Memory B cell (primary cell): Measurements from ENCODE around the gene EXTL2.
A peak's percentile ranks its signal among the peaks of the same experiment; 100 is the strongest.

Source experiments
- ATAC-seq: fragments of 150-1000 bp; cut with Tn5 transposase; 2 replicates; pipeline ENCODE4 v1.10.0; 2021; ENCODE audit warnings: low read depth, mild to moderate bottlenecking, moderate library complexity
- DNase-seq, 2 donors: peaks; one replicate each; pipeline ENCODE4 v3.0.0; 2022; ENCODE audit warnings: low spot score in 2 of 2
- H3K27ac Mint-ChIP-seq: one replicate; pipeline ENCODE4 v1.8.0; 2022; ENCODE audit warnings: mild to moderate bottlenecking, moderate library complexity, mixed read lengths
- H3K27me3 Mint-ChIP-seq: one replicate; pipeline ENCODE4 v1.8.0; 2022; ENCODE audit warnings: mixed read lengths
- H3K36me3 Mint-ChIP-seq: one replicate; pipeline ENCODE4 v1.8.0; 2022; ENCODE audit warnings: mild to moderate bottlenecking, mixed read lengths
- H3K4me1 Mint-ChIP-seq: one replicate; pipeline ENCODE4 v1.8.0; 2022; ENCODE audit warnings: mixed read lengths
- H3K4me3 Mint-ChIP-seq: one replicate; pipeline ENCODE4 v1.8.0; 2022; ENCODE audit warnings: mild to moderate bottlenecking, moderate library complexity, mixed read lengths
- H3K9me3 Mint-ChIP-seq: one replicate; pipeline ENCODE4 v1.8.0; 2022; ENCODE audit warnings: mixed read lengths

EXTL2 gene

DNA sequence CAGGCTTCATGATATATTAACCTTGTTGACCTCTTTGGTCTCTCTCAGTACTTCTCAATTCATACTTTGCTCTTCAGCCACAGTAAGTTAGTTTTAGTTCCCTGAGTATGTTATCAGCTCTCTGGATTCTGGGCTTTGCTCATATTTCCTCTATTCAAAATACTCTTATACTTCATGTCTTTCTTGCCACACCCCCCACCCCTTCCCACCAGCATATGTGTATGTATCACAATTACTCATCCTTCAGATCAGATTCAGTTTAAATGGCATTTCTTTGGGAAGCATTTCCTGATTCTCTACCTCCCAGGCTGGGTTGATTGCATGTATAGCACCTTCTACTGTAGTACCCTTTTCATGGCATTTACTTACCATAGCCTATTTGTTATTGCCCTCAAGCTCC lies 29.6 kb upstream of the EXTL2 start:
- ATAC-seq: no peak
- Mint-ChIP-seq H3K27me3 (no peaks in the 10 kb centered on the region), H3K4me1 (peaks cover 13% of the 10 kb centered on the region), H3K27ac (no peak overlapping the region), H3K36me3 (peaks cover 13% of the 10 kb centered on the region), H3K9me3 (no peaks in the 10 kb centered on the region), H3K4me3 (no peak overlapping the region)
- no peak for DNase-seq

DNA sequence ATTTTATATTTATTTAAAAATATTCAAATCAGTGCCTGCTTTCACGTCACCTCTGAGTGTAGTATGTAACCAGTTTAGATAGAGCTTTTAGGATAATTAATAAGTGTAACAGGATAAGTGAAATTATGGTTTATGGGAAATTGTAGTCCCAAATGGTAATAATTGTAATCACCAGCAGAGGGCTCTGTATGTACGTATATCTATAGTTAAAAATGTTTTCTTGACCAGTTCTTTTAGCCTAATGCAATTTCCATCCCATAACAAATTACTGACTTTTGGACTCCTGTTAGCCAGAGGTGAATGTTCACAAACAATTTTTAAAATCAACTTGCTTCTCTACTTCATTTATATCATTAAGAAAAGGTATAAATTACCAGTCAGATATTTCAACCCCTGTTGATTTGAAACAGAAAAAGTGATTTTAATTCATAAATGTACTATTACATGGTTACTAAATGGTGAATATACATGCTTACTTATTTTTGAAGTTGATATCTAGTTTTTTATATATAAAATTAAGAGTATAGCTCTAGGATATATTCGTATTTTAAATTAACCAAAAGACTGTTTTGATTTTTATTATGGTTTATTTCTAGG lies 26.6 kb upstream of the EXTL2 start:
- Mint-ChIP-seq H3K27me3 (no peaks in the 10 kb centered on the region), H3K36me3 (peaks cover 16% of the 10 kb centered on the region), H3K27ac (no peak overlapping the region), H3K4me1 (peaks cover 15% of the 10 kb centered on the region), H3K9me3 (no peaks in the 10 kb centered on the region), H3K4me3 (no peak overlapping the region)
- ATAC-seq (no peak), DNase-seq (peak in 1 of 2 donors; percentile 62)

DNA sequence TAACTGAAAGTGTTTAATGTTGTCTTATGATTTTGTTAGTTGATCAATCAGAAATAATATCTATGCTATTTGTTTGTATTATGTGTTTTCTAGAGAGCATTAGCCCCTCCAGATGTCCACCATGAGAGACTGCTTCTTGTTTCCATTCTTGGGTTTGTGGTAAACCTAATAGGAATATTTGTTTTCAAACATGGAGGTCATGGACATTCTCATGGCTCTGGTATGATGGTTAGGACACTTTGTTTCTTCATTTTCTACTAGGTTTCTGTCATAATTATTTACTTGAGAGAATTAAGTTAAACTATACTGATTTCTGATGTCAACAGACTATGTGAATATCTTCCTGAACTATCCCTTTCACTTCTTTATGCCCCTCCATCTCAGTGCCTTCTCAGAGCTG lies 17.4 kb upstream of the EXTL2 start:
- ATAC-seq (no peak), DNase-seq (no peak)
- H3K9me3 Mint-ChIP-seq: no peaks in the 10 kb centered on the region
- peaks cover 10% of the 10 kb centered on the region for H3K4me1 Mint-ChIP-seq
- no peak overlapping the region for H3K4me3 Mint-ChIP-seq
- no peak overlapping the region for H3K27ac Mint-ChIP-seq
- no peaks in the 10 kb centered on the region for H3K27me3 Mint-ChIP-seq
- H3K36me3 Mint-ChIP-seq: peaks cover 38% of the 10 kb centered on the region

DNA sequence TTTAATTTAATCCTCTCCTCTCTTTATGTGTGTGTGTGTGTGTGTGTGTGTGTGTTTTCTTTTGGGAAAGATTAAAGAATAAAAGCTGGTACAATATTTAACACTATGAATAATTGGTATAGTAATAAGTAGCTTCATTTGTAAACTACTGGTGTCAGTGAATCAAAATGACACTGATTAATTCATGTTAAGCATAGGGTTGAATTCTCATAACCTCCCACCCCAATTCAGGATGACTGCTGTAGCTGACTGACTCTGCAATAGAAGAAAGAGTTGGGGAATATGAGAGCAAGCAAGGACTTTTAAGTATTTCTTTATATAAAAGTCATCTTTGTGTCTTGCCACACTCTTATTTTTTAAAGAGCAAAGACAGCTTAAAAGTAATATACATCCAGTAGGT lies 14.4 kb upstream of the EXTL2 start:
- H3K27ac Mint-ChIP-seq: peak overlapping the region; percentile 81
- ATAC-seq: no peak
- H3K4me3 Mint-ChIP-seq: no peak overlapping the region
- no peaks in the 10 kb centered on the region for H3K27me3 Mint-ChIP-seq
- peaks cover 48% of the 10 kb centered on the region for H3K36me3 Mint-ChIP-seq
- no peak for DNase-seq
- peaks cover 4% of the 10 kb centered on the region for H3K9me3 Mint-ChIP-seq
- peaks cover 13% of the 10 kb centered on the region for H3K4me1 Mint-ChIP-seq

DNA sequence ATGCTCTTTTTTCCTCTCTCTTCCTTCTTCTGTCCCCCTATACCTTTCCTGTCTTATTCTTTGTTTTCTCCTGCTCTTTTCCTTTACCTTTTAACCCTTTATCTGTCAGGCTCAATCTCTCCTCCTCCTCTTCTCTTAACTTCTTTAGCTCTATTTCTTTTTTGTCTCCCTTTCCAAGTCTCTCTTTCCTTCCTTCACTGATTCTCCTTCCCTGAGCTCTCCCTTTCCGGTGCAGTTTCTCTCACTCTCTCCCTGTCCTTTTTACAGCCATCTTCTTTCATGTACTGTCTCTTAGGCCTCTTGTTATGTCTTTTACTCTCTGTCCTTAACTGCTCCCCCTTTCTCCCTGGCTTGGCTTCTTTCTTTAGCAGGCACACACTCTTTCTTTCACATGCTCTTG lies 13.2 kb upstream of the EXTL2 start:
- no peaks in the 10 kb centered on the region for H3K27me3 Mint-ChIP-seq
- H3K9me3 Mint-ChIP-seq: peaks cover 4% of the 10 kb centered on the region

DNA sequence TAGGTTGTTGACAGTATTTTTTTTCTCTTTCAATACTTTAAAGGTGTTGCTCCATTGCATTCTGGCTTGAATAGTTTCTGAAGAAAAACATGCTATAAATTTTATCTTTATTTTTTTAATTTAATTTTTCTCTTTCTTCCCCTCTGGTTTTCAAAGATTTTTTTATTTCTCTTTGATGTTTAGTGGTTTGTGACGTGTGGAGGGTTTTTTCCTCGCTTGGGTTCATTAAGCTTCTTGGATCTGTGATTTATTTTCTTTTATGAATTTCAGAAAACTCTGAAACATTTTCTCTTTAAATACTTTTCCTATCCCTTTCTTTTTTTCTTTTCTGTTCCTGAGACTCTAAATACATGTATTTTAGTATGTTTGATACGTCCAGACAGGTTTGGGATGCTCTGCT lies 10.5 kb upstream of the EXTL2 start:
- Mint-ChIP-seq H3K36me3 (peaks cover 34% of the 10 kb centered on the region), H3K4me3 (no peak overlapping the region), H3K27me3 (no peaks in the 10 kb centered on the region), H3K27ac (peak overlapping the region; percentile 2), H3K4me1 (peaks cover 13% of the 10 kb centered on the region), H3K9me3 (peaks cover 4% of the 10 kb centered on the region)
- DNase-seq (no peak), ATAC-seq (no peak)

More for the DNA sequence above, 13.2 kb upstream of the EXTL2 start:
- H3K27ac Mint-ChIP-seq: peak overlapping the region; percentile 43
- H3K4me1 Mint-ChIP-seq: peaks cover 11% of the 10 kb centered on the region
- ATAC-seq (no peak), DNase-seq (no peak)
- no peak overlapping the region for H3K4me3 Mint-ChIP-seq
- peaks cover 41% of the 10 kb centered on the region for H3K36me3 Mint-ChIP-seq

DNA sequence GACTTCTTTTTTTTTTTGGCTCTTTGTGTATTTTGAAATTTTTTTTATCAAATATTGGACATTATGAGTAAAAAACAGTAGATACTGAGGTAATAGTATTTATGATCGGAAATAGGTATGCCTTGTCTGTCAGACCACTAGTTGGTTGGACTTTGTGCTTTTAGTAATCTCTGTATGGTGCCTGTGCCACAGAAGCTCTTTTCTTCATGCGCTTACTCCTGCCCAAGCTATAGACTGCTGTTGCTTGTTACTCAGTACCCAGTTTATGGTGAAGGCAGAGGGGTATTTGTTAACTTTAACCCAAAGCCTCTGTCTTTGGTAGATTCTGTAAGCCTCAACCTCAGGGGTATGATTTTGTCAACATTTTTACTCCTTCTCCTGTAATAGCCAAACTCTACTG lies 9.9 kb upstream of the EXTL2 start:
- ATAC-seq (no peak), DNase-seq (no peak)
- H3K9me3 Mint-ChIP-seq: peaks cover 4% of the 10 kb centered on the region
- H3K4me3 Mint-ChIP-seq: no peak overlapping the region
- no peak overlapping the region for H3K27ac Mint-ChIP-seq
- H3K36me3 Mint-ChIP-seq: peaks cover 37% of the 10 kb centered on the region
- H3K27me3 Mint-ChIP-seq: no peaks in the 10 kb centered on the region
- H3K4me1 Mint-ChIP-seq: peaks cover 16% of the 10 kb centered on the region

DNA sequence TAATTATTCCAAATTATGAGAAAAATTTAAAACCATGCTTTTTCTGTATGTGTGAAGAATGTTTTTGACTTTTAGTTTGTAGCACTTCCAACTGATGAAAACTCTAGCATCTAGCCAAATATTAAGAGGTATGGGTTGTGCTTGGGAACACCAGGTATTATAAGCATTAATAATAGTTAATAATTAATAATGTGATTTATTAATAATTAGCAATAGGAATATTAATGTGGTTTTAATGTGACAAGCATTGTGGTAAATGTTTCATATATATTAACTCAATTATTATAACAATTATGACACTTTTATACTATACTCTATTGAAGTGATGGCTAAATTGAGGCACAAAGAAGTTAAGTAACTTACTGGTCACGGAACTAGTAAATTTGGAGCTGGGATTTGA lies 9.1 kb upstream of the EXTL2 start:
- Mint-ChIP-seq H3K4me3 (no peak overlapping the region), H3K9me3 (peaks cover 4% of the 10 kb centered on the region), H3K36me3 (peaks cover 37% of the 10 kb centered on the region), H3K27me3 (no peaks in the 10 kb centered on the region), H3K27ac (no peak overlapping the region), H3K4me1 (peaks cover 16% of the 10 kb centered on the region)
- ATAC-seq: no peak
- no peak for DNase-seq

DNA sequence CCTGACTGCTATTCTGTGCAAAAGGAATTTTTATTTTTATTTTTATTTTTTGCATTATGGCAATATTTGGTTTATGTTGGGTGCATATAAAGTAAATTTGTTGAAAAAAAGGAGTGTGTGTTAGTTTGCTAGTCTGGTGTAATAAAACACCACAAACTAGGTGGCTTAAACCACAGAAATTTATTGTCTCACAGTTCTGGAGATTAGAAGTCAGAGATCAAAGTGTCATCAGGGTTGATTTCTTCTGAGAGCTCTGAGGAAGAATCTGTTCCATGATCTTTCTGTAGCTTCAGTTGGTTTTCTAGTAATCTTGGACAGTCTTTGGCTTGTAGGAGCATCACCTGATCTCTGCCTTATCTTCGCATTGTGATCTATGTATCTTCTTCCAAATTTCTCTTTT lies 7.7 kb upstream of the EXTL2 start:
- Mint-ChIP-seq H3K9me3 (peaks cover 4% of the 10 kb centered on the region), H3K27ac (no peak overlapping the region), H3K4me1 (peaks cover 14% of the 10 kb centered on the region), H3K27me3 (no peaks in the 10 kb centered on the region), H3K36me3 (peaks cover 28% of the 10 kb centered on the region), H3K4me3 (no peak overlapping the region)
- DNase-seq (no peak), ATAC-seq (no peak)

DNA sequence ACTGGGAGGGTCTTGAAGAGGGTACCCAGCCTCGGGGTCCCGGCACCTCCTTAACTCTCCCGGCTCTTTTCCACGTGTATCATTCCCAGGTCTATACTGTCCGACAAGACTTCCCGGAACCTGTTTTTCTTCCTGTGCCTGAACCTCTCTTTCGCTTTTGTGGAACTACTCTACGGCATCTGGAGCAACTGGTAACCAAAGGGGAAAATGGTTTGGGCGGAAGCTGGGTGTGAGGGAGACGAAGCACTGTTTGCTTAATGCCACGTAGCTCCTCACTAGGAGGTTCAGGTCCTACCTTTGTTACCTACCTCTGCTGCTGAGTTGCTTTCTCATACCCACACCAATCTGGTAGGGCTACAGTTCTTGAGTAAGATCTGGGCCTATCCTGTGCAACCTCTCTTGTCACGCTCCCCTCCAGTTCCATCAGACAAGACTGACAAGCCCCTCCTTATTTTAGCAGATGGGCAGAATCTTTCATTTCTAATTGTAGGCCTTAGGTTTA lies 1.9 kb upstream of the EXTL2 start:
- no peaks in the 10 kb centered on the region for H3K27me3 Mint-ChIP-seq
- peaks cover 22% of the 10 kb centered on the region for H3K4me1 Mint-ChIP-seq
- DNase-seq (peak; percentile 52 to 57), ATAC-seq (peak; percentile 65)
- no peaks in the 10 kb centered on the region for H3K9me3 Mint-ChIP-seq
- H3K27ac Mint-ChIP-seq: peak overlapping the region; percentile 99
- peaks cover 5% of the 10 kb centered on the region for H3K36me3 Mint-ChIP-seq
- peak overlapping the region; percentile 99 for H3K4me3 Mint-ChIP-seq

DNA sequence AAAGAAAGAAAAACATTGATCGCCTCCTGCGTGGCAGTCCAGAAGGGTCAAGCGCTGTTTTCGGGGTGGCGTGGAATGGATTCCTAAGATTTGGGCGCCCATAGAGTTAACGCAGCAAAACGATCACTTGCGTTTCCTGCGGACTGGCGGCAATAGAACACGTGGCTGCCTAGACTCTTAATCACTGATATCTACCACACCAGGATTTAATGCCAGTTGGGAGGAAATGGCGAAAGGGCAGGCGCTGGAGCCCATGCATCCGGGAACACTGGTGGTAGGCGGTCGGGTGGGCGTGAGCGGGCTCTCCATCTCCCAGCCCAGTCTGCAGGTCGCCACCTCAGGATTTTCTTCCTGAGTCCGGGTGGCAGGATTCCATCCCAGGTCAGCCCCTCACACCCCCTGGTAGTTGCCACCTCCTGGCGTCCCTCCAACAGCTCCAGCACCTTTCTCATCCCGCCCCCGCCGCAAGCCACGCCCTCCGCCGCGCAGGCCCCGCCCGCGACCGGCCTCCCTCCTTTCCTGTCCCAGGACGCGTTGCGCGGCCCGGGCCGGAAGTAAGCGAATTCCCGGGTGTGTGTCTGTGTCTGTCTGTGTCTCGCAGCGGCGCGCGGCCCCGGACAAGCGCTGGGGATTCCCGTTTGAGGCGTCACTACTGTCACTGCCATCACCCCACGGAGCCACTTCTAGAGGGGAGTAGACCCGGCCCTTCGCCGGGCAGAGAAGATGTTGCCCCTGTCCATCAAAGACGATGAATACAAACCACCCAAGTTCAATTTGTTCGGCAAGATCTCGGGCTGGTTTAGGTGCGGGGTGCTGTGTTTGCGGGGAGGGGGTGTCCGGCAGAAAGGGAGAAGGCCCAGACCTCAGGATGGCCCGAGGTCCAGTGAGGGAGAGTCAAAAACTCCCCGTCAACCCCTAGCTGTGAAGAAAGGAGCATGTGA lies 1.2 kb upstream of the EXTL2 start, which contains the start of gene SLC30A7:
Gene SLC30A7, plus strand, starts transcription at position 551 of the 941 bp plus-strand sequence. Its CDS starts 173 bp downstream, at position 724.
- Mint-ChIP-seq H3K36me3 (peaks cover 9% of the 10 kb centered on the region), H3K4me1 (peaks cover 22% of the 10 kb centered on the region)

DNA sequence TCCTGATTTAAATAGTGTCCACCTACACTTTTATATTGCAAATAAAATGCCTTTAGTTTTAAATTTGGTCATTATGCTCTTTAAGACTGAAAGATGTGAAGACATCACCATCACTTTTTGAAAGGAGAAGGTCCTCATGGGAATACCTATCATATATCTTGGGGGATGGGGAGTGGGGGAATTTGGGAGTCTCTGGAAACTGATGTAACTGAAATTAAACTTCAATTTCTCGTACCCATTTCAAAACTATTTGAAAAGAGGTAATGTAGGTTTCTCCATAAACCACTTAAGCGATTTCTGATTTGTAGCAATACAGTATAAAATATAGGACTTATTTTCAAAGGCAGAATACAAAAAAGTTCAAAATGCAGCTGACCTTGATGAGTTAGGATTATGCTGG lies 924 bp downstream of the EXTL2 start:
- no peak for DNase-seq
- Mint-ChIP-seq H3K27me3 (no peaks in the 10 kb centered on the region), H3K36me3 (peaks cover 10% of the 10 kb centered on the region), H3K27ac (no peak overlapping the region), H3K9me3 (peaks cover 8% of the 10 kb centered on the region), H3K4me3 (no peak overlapping the region), H3K4me1 (peaks cover 19% of the 10 kb centered on the region)
- no peak for ATAC-seq

More for the DNA sequence above, 1.2 kb upstream of the EXTL2 start, which contains the start of gene SLC30A7:
- H3K27ac Mint-ChIP-seq: peak within 1 kb of the TSS; percentile 99
- DNase-seq (peak; percentile 96 to 98), ATAC-seq (peak; percentile 81)
- H3K4me3 Mint-ChIP-seq: peak within 1 kb of the TSS; percentile 99
- H3K9me3 Mint-ChIP-seq: peaks cover 3% of the 10 kb centered on the region
- H3K27me3 Mint-ChIP-seq: no peaks in the 10 kb centered on the region

DNA sequence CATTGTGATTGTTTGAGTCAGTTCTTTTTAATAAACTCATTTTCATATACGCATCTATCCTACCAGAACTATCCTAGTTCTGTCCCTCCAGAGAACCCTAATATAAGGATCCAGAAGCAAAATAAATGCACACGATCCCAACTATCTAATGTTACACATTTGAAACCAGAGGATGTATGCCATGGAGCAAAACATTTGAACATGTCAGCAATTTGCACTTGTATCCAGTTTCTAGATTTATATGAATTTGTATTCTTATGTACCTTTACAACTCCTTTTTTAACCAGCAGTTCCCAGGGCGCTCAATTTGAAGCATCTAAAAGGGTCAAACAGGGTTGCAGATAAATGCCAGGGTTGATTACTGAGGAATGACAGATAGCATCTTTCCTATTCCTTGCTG lies 2.1 kb downstream of the EXTL2 start:
- ATAC-seq: no peak
- H3K4me3 Mint-ChIP-seq: no peak overlapping the region
- H3K36me3 Mint-ChIP-seq: peaks cover 13% of the 10 kb centered on the region
- H3K9me3 Mint-ChIP-seq: peaks cover 10% of the 10 kb centered on the region
- DNase-seq: no peak
- H3K27me3 Mint-ChIP-seq: no peaks in the 10 kb centered on the region
- H3K4me1 Mint-ChIP-seq: peaks cover 13% of the 10 kb centered on the region
- H3K27ac Mint-ChIP-seq: no peak overlapping the region

DNA sequence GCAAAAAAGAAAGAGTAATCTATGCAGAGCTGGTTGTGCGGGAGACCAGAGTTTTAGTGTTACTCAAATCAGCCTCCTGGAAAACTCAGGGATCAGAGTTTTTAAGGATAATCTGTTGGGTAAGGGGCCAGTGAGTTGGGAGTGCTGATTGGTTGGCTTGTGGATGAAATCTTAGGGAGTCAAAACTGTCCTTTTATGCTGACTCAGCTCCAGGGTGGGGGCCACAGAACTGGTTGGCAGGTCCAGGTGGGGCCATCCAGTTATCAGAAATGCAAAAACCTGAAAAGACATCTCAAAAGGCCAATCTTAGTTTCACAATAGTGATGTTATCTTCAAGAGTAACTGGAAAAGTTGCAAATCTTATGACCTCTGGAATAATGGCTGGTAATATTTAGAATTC lies 3.3 kb downstream of the EXTL2 start:
- Mint-ChIP-seq H3K27ac (no peak overlapping the region), H3K4me3 (no peak overlapping the region), H3K4me1 (peaks cover 7% of the 10 kb centered on the region), H3K36me3 (peaks cover 13% of the 10 kb centered on the region), H3K27me3 (no peaks in the 10 kb centered on the region), H3K9me3 (peaks cover 10% of the 10 kb centered on the region)
- no peak for DNase-seq
- ATAC-seq: no peak
